Cerebellar nuclear complex (tissue), 1 donor: ENCODE measurements around the gene RASA1.

ENCODE experiments used
- DNase-seq, 2 experiments: peaks; one replicate each; lab custom pipeline; 2025; lab: John Stamatoyannopoulos, UW

Gene RASA1

GRCh38 chr5:87403899-87404298, 136.2 kb downstream of the RASA1 start:
- no peak for DNase-seq

GRCh38 chr5:87404359-87404758, 136.7 kb downstream of the RASA1 start:
- DNase-seq, result no peak

GRCh38 chr5:87405472-87406155, 137.9 kb downstream of the RASA1 start:
- DNase-seq, result no peak

GRCh38 chr5:87408204-87408603, 140.5 kb downstream of the RASA1 start:
- no peak for DNase-seq

- DNase-seq, result no peak
Measured at GRCh38 chr5:87410931-87411330, 143.2 kb downstream of the RASA1 start.

- DNase-seq, result no peak
Measured at GRCh38 chr5:87411586-87411972, 143.9 kb downstream of the RASA1 start.

- no peak for DNase-seq
Measured at GRCh38 chr5:87411973-87412629, 144.4 kb downstream of the RASA1 start.

GRCh38 chr5:87412630-87413342, 145.1 kb downstream of the RASA1 start, which contains the start of gene CCNH:
Gene CCNH, minus strand, starts transcription at chr5:87412930. Its CDS starts 136 bp downstream, at chr5:87412794.
- peak; percentile 81 to 97 for DNase-seq

GRCh38 chr5:87413343-87413645, 145.6 kb downstream of the RASA1 start:
- DNase-seq, result no peak

- DNase-seq, result no peak
Measured at GRCh38 chr5:87418506-87418905, 150.8 kb downstream of the RASA1 start.

- no peak for DNase-seq
Measured at GRCh38 chr5:87421307-87421706, 153.6 kb downstream of the RASA1 start.

GRCh38 chr5:87423755-87424154, 156.1 kb downstream of the RASA1 start:
- DNase-seq, result no peak

- DNase-seq, result no peak
Measured at GRCh38 chr5:87430863-87431457, 163.3 kb downstream of the RASA1 start.

- no peak for DNase-seq
Measured at GRCh38 chr5:87432460-87432859, 164.8 kb downstream of the RASA1 start.

- DNase-seq, result no peak
Measured at GRCh38 chr5:87433945-87434344, 166.3 kb downstream of the RASA1 start.

- DNase-seq, result no peak
Measured at GRCh38 chr5:87434461-87434860, 166.8 kb downstream of the RASA1 start.

GRCh38 chr5:87435144-87435694, 167.5 kb downstream of the RASA1 start:
- no peak for DNase-seq

- DNase-seq, result no peak
Measured at GRCh38 chr5:87437724-87438123, 170.0 kb downstream of the RASA1 start.

- no peak for DNase-seq
Measured at GRCh38 chr5:87438231-87438630, 170.5 kb downstream of the RASA1 start.
